ENCODE data around the gene HRK. TPM values are rescaled to one million over a fixed set of nuclear protein-coding genes. Genes with fewer than 3 reads are reported as not detected.

Gene HRK
- total RNA-seq, 1 donor from 2014 or later = 3.5 TPM

GRCh38 chr12:116906285-116906684 is 25.0 kb upstream of the HRK start:
- Histone ChIP-seq H3K27me3 (ENCODE audit: control insufficient read depth, insufficient read depth, low read length) (peaks cover 2% of the 10 kb centered on the region), H3K4me3 (ENCODE audit: low read depth, low read length) (no peak overlapping the region), H3K36me3 (ENCODE audit: control insufficient read depth, insufficient read depth, low read length) (no peaks in the 10 kb centered on the region)
- TF ChIP-seq CTCF (IDR thresholded peaks at IDR 0.05; ENCODE audit: insufficient read depth, low read length, poor library complexity, severe bottlenecking) = no peak
- DNase-seq (ENCODE audit: low read depth) = no peak

DNA sequence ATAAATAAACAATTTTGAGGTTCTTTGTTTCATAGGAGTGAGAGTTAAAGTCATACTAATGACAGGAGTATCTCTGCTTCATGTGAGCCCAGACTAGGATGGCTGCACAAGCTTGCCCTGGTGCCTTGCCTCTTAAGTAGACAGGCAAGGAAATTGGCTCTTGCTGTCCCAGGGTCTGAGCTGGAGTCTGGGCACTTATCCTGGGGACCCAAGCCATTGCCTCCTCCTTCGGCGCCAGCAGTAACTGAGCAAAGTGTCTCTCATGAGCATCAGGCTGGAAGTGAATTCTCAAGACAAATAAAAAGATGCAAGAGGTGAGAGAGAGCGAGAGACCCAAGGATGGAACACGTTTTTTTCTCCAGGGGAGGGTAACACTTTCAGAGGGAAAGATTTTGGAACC is 22.6 kb upstream of the HRK start:
- no peak for TF ChIP-seq CTCF (IDR thresholded peaks at IDR 0.05; ENCODE audit: insufficient read depth, low read length, poor library complexity, severe bottlenecking)
- Histone ChIP-seq H3K36me3 (ENCODE audit: control insufficient read depth, insufficient read depth, low read length) (no peaks in the 10 kb centered on the region), H3K27me3 (ENCODE audit: control insufficient read depth, insufficient read depth, low read length) (peaks cover 2% of the 10 kb centered on the region), H3K4me3 (ENCODE audit: low read depth, low read length) (no peak overlapping the region)
- DNase-seq (ENCODE audit: low read depth) = no peak

DNA sequence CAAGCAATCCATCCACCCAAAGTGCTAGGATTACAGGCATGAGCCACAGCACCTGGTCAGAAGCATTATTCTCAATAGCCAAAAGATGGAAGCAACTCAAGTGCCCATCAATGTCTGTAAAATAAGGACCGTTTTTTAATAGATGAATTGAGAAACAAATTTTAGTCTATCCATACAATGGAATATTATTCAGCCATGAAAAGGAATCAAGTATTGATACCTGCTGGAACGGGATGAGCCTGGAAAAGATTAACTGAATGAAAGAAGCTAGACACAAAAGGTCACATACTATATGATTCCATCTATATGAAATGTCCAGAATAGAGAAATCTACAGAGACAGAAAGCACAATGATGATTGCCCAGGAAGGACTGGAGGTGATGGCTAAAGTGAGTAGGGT is 20.4 kb upstream of the HRK start:
- H3K27me3 ChIP-seq (ENCODE audit: control insufficient read depth, insufficient read depth, low read length) = peaks cover 2% of the 10 kb centered on the region
- TF ChIP-seq CTCF (IDR thresholded peaks at IDR 0.05; ENCODE audit: insufficient read depth, low read length, poor library complexity, severe bottlenecking) = no peak
- no peak for DNase-seq (ENCODE audit: low read depth)

DNA sequence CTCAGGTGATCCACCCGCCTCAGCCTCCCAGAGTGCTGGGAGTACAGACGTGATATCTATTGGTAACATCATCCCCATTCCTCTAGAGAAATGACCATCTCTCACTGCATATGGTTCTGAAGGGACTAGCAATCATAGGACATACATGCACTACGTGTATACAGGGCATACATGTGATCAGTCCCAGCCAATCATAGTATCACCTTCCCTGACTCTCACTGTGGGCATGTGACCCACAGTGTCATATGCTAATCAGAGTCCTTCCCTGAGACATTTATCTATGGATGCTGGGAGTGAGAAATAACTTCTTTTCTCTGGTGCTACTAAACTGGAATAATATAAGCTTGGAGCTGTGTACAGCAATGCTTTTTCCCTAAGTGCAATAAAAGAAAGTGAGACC is 17.4 kb upstream of the HRK start:
- Histone ChIP-seq H3K27me3 (ENCODE audit: control insufficient read depth, insufficient read depth, low read length) (peaks cover 4% of the 10 kb centered on the region), H3K4me3 (ENCODE audit: low read depth, low read length) (no peak overlapping the region), H3K36me3 (ENCODE audit: control insufficient read depth, insufficient read depth, low read length) (no peaks in the 10 kb centered on the region)
- no peak for TF ChIP-seq CTCF (IDR thresholded peaks at IDR 0.05; ENCODE audit: insufficient read depth, low read length, poor library complexity, severe bottlenecking)
- no peak for DNase-seq (ENCODE audit: low read depth)

More for the DNA sequence above, 20.4 kb upstream of the HRK start:
- H3K36me3 ChIP-seq (ENCODE audit: control insufficient read depth, insufficient read depth, low read length) = no peaks in the 10 kb centered on the region
- H3K4me3 ChIP-seq (ENCODE audit: low read depth, low read length) = no peak overlapping the region

DNA sequence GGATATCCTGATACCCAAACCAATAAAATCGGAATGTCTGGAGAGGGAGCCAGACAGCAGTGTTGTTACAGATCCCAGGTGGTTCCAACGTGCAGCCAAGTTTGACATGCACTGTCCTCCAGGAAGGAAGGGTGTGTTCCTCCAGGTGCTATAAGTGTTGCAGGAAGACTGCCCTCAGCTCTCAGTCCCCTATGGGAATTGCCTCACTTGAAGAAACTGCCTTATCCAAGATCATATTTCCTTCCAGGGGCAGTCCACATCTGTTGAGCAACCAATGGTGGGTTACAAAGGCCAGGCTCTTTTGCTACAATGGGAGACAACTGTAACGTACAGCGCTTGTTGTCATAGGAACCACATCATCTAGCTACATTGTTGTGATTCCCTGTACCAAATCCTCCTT is 16.2 kb upstream of the HRK start:
- Histone ChIP-seq H3K27me3 (ENCODE audit: control insufficient read depth, insufficient read depth, low read length) (peaks cover 4% of the 10 kb centered on the region), H3K36me3 (ENCODE audit: control insufficient read depth, insufficient read depth, low read length) (no peaks in the 10 kb centered on the region), H3K4me3 (ENCODE audit: low read depth, low read length) (no peak overlapping the region)
- no peak for DNase-seq (ENCODE audit: low read depth)
- no peak for TF ChIP-seq CTCF (IDR thresholded peaks at IDR 0.05; ENCODE audit: insufficient read depth, low read length, poor library complexity, severe bottlenecking)

DNA sequence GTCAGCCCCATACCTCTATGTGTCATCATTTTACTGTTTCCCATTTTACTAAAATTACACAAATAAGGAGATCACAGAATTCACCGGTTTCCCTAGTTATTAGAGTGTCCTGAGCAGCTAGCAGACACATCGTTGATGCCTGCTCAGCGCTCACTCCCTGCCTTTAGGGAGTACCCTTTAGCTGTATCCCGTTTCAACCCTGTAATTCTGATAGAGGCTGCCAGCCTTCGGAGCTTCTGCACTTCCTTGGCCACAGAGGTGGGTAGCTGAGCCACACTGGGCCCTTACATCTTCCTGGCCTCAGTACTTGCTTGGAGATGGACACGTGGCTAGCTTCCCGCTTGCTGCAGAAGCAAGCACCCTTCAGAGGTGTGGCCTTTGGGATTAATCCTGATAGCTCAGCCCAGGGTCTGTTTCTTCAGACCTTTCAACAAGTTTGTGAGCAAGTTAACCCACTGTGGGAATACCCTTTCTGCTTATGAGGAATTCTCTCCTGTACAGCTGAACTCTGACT is 15.2 kb upstream of the HRK start:
- no peak overlapping the region for H3K4me3 ChIP-seq (ENCODE audit: low read depth, low read length)
- TF ChIP-seq CTCF (IDR thresholded peaks at IDR 0.05; ENCODE audit: insufficient read depth, low read length, poor library complexity, severe bottlenecking) = no peak
- no peak for DNase-seq (ENCODE audit: low read depth)

More for the DNA sequence above, 15.2 kb upstream of the HRK start:
- Histone ChIP-seq H3K36me3 (ENCODE audit: control insufficient read depth, insufficient read depth, low read length) (no peaks in the 10 kb centered on the region), H3K27me3 (ENCODE audit: control insufficient read depth, insufficient read depth, low read length) (peaks cover 4% of the 10 kb centered on the region)
